SK-N-SH (cell line): ENCODE results near the gene SERPINE1. TPM values are rescaled to one million over a fixed set of nuclear protein-coding genes. Genes with fewer than 3 reads are reported as not detected.

Experiments used
- CHD2 ChIP-seq: fragments of 150-350 bp; IDR thresholded peaks from 2 replicates; pipeline ENCODE4 v1.6.1; 2018; ENCODE audit warnings: low read length; ENCODE audit not compliant: partially characterized antibody
- ELF1 ChIP-seq: IDR thresholded peaks from 2 replicates; pipeline ENCODE4 v1.4.0; 2012
- GABPA ChIP-seq: IDR thresholded peaks from 2 replicates; pipeline ENCODE4 v1.4.0; 2012; ENCODE audit warnings: low read depth, mild to moderate bottlenecking
- IRF3 ChIP-seq: fragments of 150-350 bp; IDR thresholded peaks from 2 replicates; pipeline ENCODE4 v1.6.1; 2016; ENCODE audit warnings: mild to moderate bottlenecking, low read depth, low read length
- MEF2A ChIP-seq: IDR thresholded peaks from 2 replicates; pipeline ENCODE4 v1.4.0; 2012; ENCODE audit warnings: low read depth, borderline replicate concordance
- NRF1 ChIP-seq: IDR thresholded peaks from 2 replicates; pipeline ENCODE4 v1.6.1; 2012; ENCODE audit warnings: low read depth, mild to moderate bottlenecking, low read length
- PBX3 ChIP-seq: IDR thresholded peaks from 2 replicates; pipeline ENCODE4; 2012
- RCOR1 ChIP-seq: fragments of 150-350 bp; IDR thresholded peaks from 2 replicates; pipeline ENCODE4 v1.6.1; 2017; ENCODE audit warnings: antibody characterized with exemption, low read length
- REST ChIP-seq: IDR thresholded peaks from 2 replicates; pipeline ENCODE4 v1.6.1; 2012; ENCODE audit warnings: mild to moderate bottlenecking, low read depth, low read length, moderate library complexity
- RXRA ChIP-seq: IDR thresholded peaks from 2 replicates; pipeline ENCODE4 v1.4.0; 2012; ENCODE audit warnings: low read depth, mild to moderate bottlenecking, borderline replicate concordance
- SMC3 ChIP-seq: IDR thresholded peaks from 2 replicates; pipeline ENCODE4 v1.6.1; 2012; ENCODE audit warnings: low read depth, low read length, improper control_type of control experiment
- TCF12 ChIP-seq: IDR thresholded peaks from 2 replicates; pipeline ENCODE4 v1.4.0; 2012
- TEAD4 ChIP-seq: IDR thresholded peaks from 2 replicates; pipeline ENCODE4 v1.4.0; 2012; ENCODE audit warnings: mild to moderate bottlenecking, borderline replicate concordance; ENCODE audit not compliant: insufficient read depth
- USF1 ChIP-seq: IDR thresholded peaks from 2 replicates; pipeline ENCODE4 v1.4.0; 2012; ENCODE audit warnings: low read depth, borderline replicate concordance
- USF2 ChIP-seq: fragments of 150-350 bp; IDR thresholded peaks from 2 replicates; pipeline ENCODE4 v1.6.1; 2017; ENCODE audit warnings: antibody characterized with exemption, low read length, low read depth, borderline replicate concordance
- YY1 ChIP-seq: IDR thresholded peaks from 2 replicates; pipeline ENCODE4 v1.4.0; 2012; ENCODE audit warnings: low read depth, mild to moderate bottlenecking
- ZBTB33 ChIP-seq: IDR thresholded peaks from 2 replicates; pipeline ENCODE4 v1.4.0; 2012; ENCODE audit warnings: low read depth, borderline replicate concordance
- polyA plus RNA-seq, 3 experiments: library from polyadenylated mRNA; depleted of rRNA; stranded (reverse); fragments of >200 nt; gene quantifications; 2 replicates each; pipeline ENCODE4 v1.2.3, GENCODE V29; 2012

Gene SERPINE1
- polyA plus RNA-seq, 1 of the 3 experiments (the other 2 are of a cell fraction) = 4,174 TPM

GRCh38 chr7:101169838-101170551, 43.1 kb downstream of the SERPINE1 start (continued):
- no peak for TF ChIP-seq TEAD4
- no peak for TF ChIP-seq ELF1
- no peak for TF ChIP-seq YY1
- TF ChIP-seq USF2 = no peak
- TF ChIP-seq USF1 = no peak
- TF ChIP-seq GABPA = no peak
- no peak for TF ChIP-seq IRF3
- TF ChIP-seq MEF2A = no peak
- 0 out of 2 replicates have a peak, but pooled peaks have one; percentile 27 for TF ChIP-seq NRF1
- no peak for TF ChIP-seq RXRA
- TF ChIP-seq TCF12 = no peak
- TF ChIP-seq CHD2 = peak; percentile 45
- TF ChIP-seq ZBTB33 = no peak
- peak; percentile 75 for TF ChIP-seq REST
- TF ChIP-seq SMC3 = peak; percentile 85
- TF ChIP-seq PBX3 = no peak; the same call in 1 of the 2 replicates
- TF ChIP-seq RCOR1 = no peak
